OCI-LY3 (cell line): ENCODE data around the gene TM9SF4.

Source experiments
- H2AFZ ChIP-seq: fragments of 200-600, 300-600 bp; shearing (Covaris generic); 2 replicates; pipeline ENCODE4 v1.6.0; 2014; ENCODE audit warnings: antibody characterized with exemption, low read depth, low read length
- H3K27ac ChIP-seq: fragments of 200-600, 300-600 bp; sonication (generic); 2 replicates; pipeline ENCODE4 v1.5.1; 2014; ENCODE audit warnings: mild to moderate bottlenecking, low read length, moderate library complexity, mixed read lengths
- H3K27me3 ChIP-seq: fragments of 200-600, 300-600 bp; sonication (generic); 2 replicates; pipeline ENCODE4 v1.6.1; 2014; ENCODE audit warnings: low read depth, low read length, mixed read lengths
- H3K36me3 ChIP-seq: fragments of 200-600, 300-600 bp; sonication (generic); replicated peaks from 2 replicates; pipeline ENCODE3; 2014; ENCODE audit warnings: low read depth, low read length, mixed read lengths
- H3K4me1 ChIP-seq: fragments of 300-600, 200-600 bp; sonication (generic); 2 replicates; pipeline ENCODE4 v1.6.1; 2014; ENCODE audit warnings: low read length, mixed read lengths
- H3K4me2 ChIP-seq: fragments of 200-600, 300-600 bp; sonication (generic); 2 replicates; pipeline ENCODE4 v1.6.1; 2014; ENCODE audit warnings: low read length, mixed read lengths
- H3K4me3 ChIP-seq: fragments of 300-600, 200-600 bp; sonication (generic); 2 replicates; pipeline ENCODE4 v1.5.1; 2014; ENCODE audit warnings: antibody characterized with exemption, mild to moderate bottlenecking, low read length, moderate library complexity
- H3K79me2 ChIP-seq: fragments of 300-600, 200-600 bp; shearing (Covaris generic); 2 replicates; pipeline ENCODE4 v1.6.1; 2014; ENCODE audit warnings: mild to moderate bottlenecking, low read length, mixed read lengths
- H3K9ac ChIP-seq: fragments of 300-600, 200-600 bp; shearing (Covaris generic); 2 replicates; pipeline ENCODE4 v1.6.0; 2014; ENCODE audit warnings: mild to moderate bottlenecking, low read length, moderate library complexity
- H3K9me3 ChIP-seq: fragments of 200-600, 300-600 bp; shearing (Covaris generic); 2 replicates; pipeline ENCODE4 v1.6.1; 2014; ENCODE audit warnings: low read length, mixed read lengths; ENCODE audit not compliant: insufficient read depth
- H4K20me1 ChIP-seq: fragments of 200-600, 300-600 bp; sonication (generic); 2 replicates; pipeline ENCODE4 v1.6.1; 2016; ENCODE audit warnings: low read length, mixed read lengths; ENCODE audit not compliant: insufficient read depth
- EZH2phosphoT487 ChIP-seq: fragments of 200-600 bp; shearing (Covaris generic); IDR thresholded peaks from 2 replicates; pipeline ENCODE4 v1.6.1; 2018; ENCODE audit warnings: antibody characterized with exemption, mixed run types, low read depth

The TM9SF4 gene

GRCh38 chr20:32216179-32217142 is 106.9 kb downstream of the TM9SF4 start:
- no peak overlapping the region for H3K4me2 ChIP-seq
- no peaks in the 10 kb centered on the region for H4K20me1 ChIP-seq
- no peak overlapping the region for H2AFZ ChIP-seq
- no peak for TF ChIP-seq EZH2phosphoT487
- peaks cover 66% of the 10 kb centered on the region for H3K36me3 ChIP-seq
- H3K9me3 ChIP-seq, result no peaks in the 10 kb centered on the region
- no peak overlapping the region for H3K27ac ChIP-seq
- H3K9ac ChIP-seq, result no peak overlapping the region
- no peak overlapping the region for H3K4me3 ChIP-seq
- no peaks in the 10 kb centered on the region for H3K4me1 ChIP-seq
- peaks cover 8% of the 10 kb centered on the region for H3K79me2 ChIP-seq
- H3K27me3 ChIP-seq, result no peaks in the 10 kb centered on the region
